A673 (cell line): ENCODE data around the gene ABCA13.

Experiments
- EZH2 ChIP-seq: fragments of 200-600 bp; sonication (generic); IDR thresholded peaks from 2 replicates; pipeline ENCODE4 v1.6.1; 2017; ENCODE audit warnings: borderline replicate concordance, low read depth, mild to moderate bottlenecking, mixed read lengths, antibody characterized with exemption, low read length; ENCODE audit not compliant: poor library complexity, severe bottlenecking
- TF ChIP-seq, protein P1 (sequence below): fragments of 300-800, 200-600 bp; sonication (generic); conservative IDR thresholded peaks from 2 replicates; pipeline ENCODE4 v1.5.1; 2017; ENCODE audit warnings: low read depth, mild to moderate bottlenecking, antibody characterized with exemption, low read length, moderate library complexity, mixed read lengths

DNA sequence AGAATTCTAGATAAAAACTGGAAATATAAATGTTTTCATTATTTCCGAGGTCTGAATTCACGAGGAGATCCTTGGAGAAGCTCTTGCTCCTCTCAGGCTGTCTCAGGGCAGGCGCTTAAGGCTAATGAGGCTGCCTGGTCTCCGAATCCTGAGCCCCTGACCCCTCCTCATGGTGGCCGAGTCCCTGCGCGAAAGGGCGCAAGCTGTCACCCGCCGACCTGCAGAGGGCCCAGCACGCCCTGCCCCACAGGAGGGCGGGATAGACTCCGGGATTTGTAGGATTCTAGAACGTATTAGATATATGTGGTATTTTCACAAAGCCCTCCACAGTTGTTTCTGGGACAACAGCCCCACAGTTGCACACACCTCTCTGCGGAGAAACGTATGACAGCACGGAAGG, 284.1 kb downstream of the ABCA13 start:
- TF ChIP-seq, protein P1, sequence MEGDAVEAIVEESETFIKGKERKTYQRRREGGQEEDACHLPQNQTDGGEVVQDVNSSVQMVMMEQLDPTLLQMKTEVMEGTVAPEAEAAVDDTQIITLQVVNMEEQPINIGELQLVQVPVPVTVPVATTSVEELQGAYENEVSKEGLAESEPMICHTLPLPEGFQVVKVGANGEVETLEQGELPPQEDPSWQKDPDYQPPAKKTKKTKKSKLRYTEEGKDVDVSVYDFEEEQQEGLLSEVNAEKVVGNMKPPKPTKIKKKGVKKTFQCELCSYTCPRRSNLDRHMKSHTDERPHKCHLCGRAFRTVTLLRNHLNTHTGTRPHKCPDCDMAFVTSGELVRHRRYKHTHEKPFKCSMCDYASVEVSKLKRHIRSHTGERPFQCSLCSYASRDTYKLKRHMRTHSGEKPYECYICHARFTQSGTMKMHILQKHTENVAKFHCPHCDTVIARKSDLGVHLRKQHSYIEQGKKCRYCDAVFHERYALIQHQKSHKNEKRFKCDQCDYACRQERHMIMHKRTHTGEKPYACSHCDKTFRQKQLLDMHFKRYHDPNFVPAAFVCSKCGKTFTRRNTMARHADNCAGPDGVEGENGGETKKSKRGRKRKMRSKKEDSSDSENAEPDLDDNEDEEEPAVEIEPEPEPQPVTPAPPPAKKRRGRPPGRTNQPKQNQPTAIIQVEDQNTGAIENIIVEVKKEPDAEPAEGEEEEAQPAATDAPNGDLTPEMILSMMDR: no peak
- no peak for TF ChIP-seq EZH2
